OCI-LY3 (cell line): ENCODE results near the gene CHMP5.

Source experiments
- CTCF ChIP-seq: fragments of 200-600, 300-600 bp; sonication (generic); IDR thresholded peaks from 2 replicates; pipeline ENCODE4 v1.5.1; 2014; ENCODE audit warnings: antibody characterized with exemption, low read length, low read depth
- EZH2phosphoT487 ChIP-seq: fragments of 200-600 bp; shearing (Covaris generic); IDR thresholded peaks from 2 replicates; pipeline ENCODE4 v1.6.1; 2018; ENCODE audit warnings: antibody characterized with exemption, mixed run types, low read depth

- TF ChIP-seq CTCF (no peak), EZH2phosphoT487 (no peak)
These were observed 33.3 kb upstream of the CHMP5 start for GRCh38 chr9:33231623-33231942.
